Neural cell (in vitro differentiated cells): ENCODE measurements around the gene LAMA5.

Source experiments
- CTCF ChIP-seq: fragments of 450-650 bp; IDR thresholded peaks from 2 replicates; pipeline ENCODE4 v1.5.1; 2014; ENCODE audit warnings: antibody characterized with exemption, mild to moderate bottlenecking, moderate library complexity; ENCODE audit not compliant: poor library complexity, severe bottlenecking
- EP300 ChIP-seq: fragments of 450-650 bp; conservative IDR thresholded peaks from 2 replicates; pipeline ENCODE4 v1.6.1; 2014; ENCODE audit warnings: antibody characterized with exemption, mild to moderate bottlenecking, moderate library complexity; ENCODE audit not compliant: poor library complexity, severe bottlenecking
- EZH2 ChIP-seq: fragments of 200-600, 300-800 bp; shearing (Covaris generic), sonication (generic); IDR thresholded peaks from 2 replicates; pipeline ENCODE4 v1.6.1; 2014; ENCODE audit warnings: antibody characterized with exemption, low read length, borderline replicate concordance, mild to moderate bottlenecking; ENCODE audit not compliant: insufficient read depth, poor library complexity, severe bottlenecking
- MXI1 ChIP-seq: fragments of 450-650 bp; conservative IDR thresholded peaks from 2 replicates; pipeline ENCODE4 v1.6.1; 2014; ENCODE audit warnings: antibody characterized with exemption, mild to moderate bottlenecking; ENCODE audit not compliant: poor library complexity, severe bottlenecking
- POLR2AphosphoS5 ChIP-seq: IDR thresholded peaks from 2 replicates; pipeline ENCODE4 v1.6.1; 2012
- RAD21 ChIP-seq: fragments of 450-650 bp; conservative IDR thresholded peaks from 2 replicates; pipeline ENCODE4 v1.6.1; 2014; ENCODE audit warnings: antibody characterized with exemption, mild to moderate bottlenecking, moderate library complexity
- REST ChIP-seq: IDR thresholded peaks from 2 replicates; pipeline ENCODE4 v1.6.1; 2012; ENCODE audit warnings: borderline replicate concordance
- SMC3 ChIP-seq: fragments of 450-650 bp; conservative IDR thresholded peaks from 2 replicates; pipeline ENCODE4 v1.6.1; 2014; ENCODE audit warnings: antibody characterized with exemption, mild to moderate bottlenecking, moderate library complexity; ENCODE audit not compliant: poor library complexity
- TAF1 ChIP-seq: IDR thresholded peaks from 2 replicates; pipeline ENCODE4 v1.6.1; 2012; ENCODE audit warnings: low read depth

GRCh38 chr20:62393830-62394229 is 26.7 kb upstream of the LAMA5 start:
- TF ChIP-seq CTCF (no peak), SMC3 (no peak), EZH2 (no peak), POLR2AphosphoS5 (no peak), TAF1 (no peak), EP300 (no peak), MXI1 (no peak), RAD21 (no peak), REST (no peak)
